A673 (cell line): Measurements from ENCODE around the gene FANCG. TPM values are rescaled to one million over a fixed set of nuclear protein-coding genes. Genes with fewer than 3 reads are reported as not detected.

ENCODE experiments used
- BruUV-seq: library from RNA; stranded (reverse); fragments of 400-500 nt; replicated peaks from 2 replicates; lab custom pipeline; 2021; lab: Mats Ljungman, UMichigan
- CTCF ChIA-PET: fragments of 300-600 bp; sonication (Branson Sonifier 250); formaldehyde crosslinking; loops from one replicate; lab custom pipeline; 2022; ENCODE audit warnings: antibody characterized with exemption; lab: Charles Lee
- POLR2A ChIA-PET: fragments of 300-600 bp; sonication (Branson Sonifier 250); formaldehyde crosslinking; loops from one replicate; lab custom pipeline; 2022; ENCODE audit warnings: antibody characterized with exemption; ENCODE audit not compliant: low non-redundant PET; lab: Charles Lee
- DNase-seq: peaks from one replicate; pipeline ENCODE4 v3.0.0-alpha.2; 2015; ENCODE audit warnings: low spot score
- H3K27ac ChIP-seq: fragments of 200-600 bp; sonication (generic); 2 replicates; pipeline ENCODE4 v1.5.1; 2016; ENCODE audit warnings: mixed run types, low read depth, mild to moderate bottlenecking, mixed read lengths, antibody characterized with exemption, low read length; ENCODE audit not compliant: poor library complexity, severe bottlenecking
- H3K27me3 ChIP-seq: fragments of 200-600 bp; sonication (generic); replicated peaks from 2 replicates; pipeline ENCODE4 v1.6.1; 2017; ENCODE audit warnings: mixed run types, low read depth, mild to moderate bottlenecking, mixed read lengths, antibody characterized with exemption, low read length; ENCODE audit not compliant: insufficient read depth, poor library complexity
- H3K36me3 ChIP-seq: fragments of 200-600 bp; sonication (generic); 2 replicates; pipeline ENCODE4 v1.6.1; 2016; ENCODE audit warnings: mixed run types, mild to moderate bottlenecking, mixed read lengths, antibody characterized with exemption, low read length; ENCODE audit not compliant: insufficient read depth, poor library complexity, severe bottlenecking
- H3K4me1 ChIP-seq: fragments of 200-600 bp; sonication (generic); 2 replicates; pipeline ENCODE4 v1.6.1; 2017; ENCODE audit warnings: mixed run types, mild to moderate bottlenecking, mixed read lengths, antibody characterized with exemption, low read length; ENCODE audit not compliant: insufficient read depth, poor library complexity, severe bottlenecking
- H3K4me3 ChIP-seq: fragments of 200-600 bp; sonication (generic); 2 replicates; pipeline ENCODE4 v1.5.1; 2016; ENCODE audit warnings: low read depth, mixed run types, mild to moderate bottlenecking, mixed read lengths, low read length; ENCODE audit not compliant: poor library complexity, severe bottlenecking
- H3K9me3 ChIP-seq: fragments of 200-600 bp; sonication (generic); 2 replicates; pipeline ENCODE4 v1.6.1; 2016; ENCODE audit warnings: mixed run types, low read depth, mild to moderate bottlenecking, mixed read lengths, antibody characterized with exemption, low read length; ENCODE audit not compliant: poor library complexity, severe bottlenecking
- EZH2 ChIP-seq: fragments of 200-600 bp; sonication (generic); IDR thresholded peaks from 2 replicates; pipeline ENCODE4 v1.6.1; 2017; ENCODE audit warnings: borderline replicate concordance, low read depth, mild to moderate bottlenecking, mixed read lengths, antibody characterized with exemption, low read length; ENCODE audit not compliant: poor library complexity, severe bottlenecking
- intact Hi-C: fragments of 100-400 bp; cut with micrococcal nuclease; formaldehyde crosslinking; loops from one replicate; pipeline ENCODE4 v1.10.0; 2022; ENCODE audit not compliant: unreplicated experiment
- total RNA-seq: library from RNA; stranded (reverse); gene quantifications from 2 replicates; pipeline ENCODE4 v1.2.3, GENCODE V29; 2021
- TF ChIP-seq, protein P1 (sequence below): fragments of 300-800, 200-600 bp; sonication (generic); conservative IDR thresholded peaks from 2 replicates; pipeline ENCODE4 v1.5.1; 2017; ENCODE audit warnings: low read depth, mild to moderate bottlenecking, antibody characterized with exemption, low read length, moderate library complexity, mixed read lengths

The FANCG gene
- total RNA-seq, 1 experiment from 2014 or later: 110 TPM

GRCh38 chr9:35059438-35059837, 20.3 kb downstream of the FANCG start:
- TF ChIP-seq EZH2: no peak
- TF ChIP-seq, protein P1, sequence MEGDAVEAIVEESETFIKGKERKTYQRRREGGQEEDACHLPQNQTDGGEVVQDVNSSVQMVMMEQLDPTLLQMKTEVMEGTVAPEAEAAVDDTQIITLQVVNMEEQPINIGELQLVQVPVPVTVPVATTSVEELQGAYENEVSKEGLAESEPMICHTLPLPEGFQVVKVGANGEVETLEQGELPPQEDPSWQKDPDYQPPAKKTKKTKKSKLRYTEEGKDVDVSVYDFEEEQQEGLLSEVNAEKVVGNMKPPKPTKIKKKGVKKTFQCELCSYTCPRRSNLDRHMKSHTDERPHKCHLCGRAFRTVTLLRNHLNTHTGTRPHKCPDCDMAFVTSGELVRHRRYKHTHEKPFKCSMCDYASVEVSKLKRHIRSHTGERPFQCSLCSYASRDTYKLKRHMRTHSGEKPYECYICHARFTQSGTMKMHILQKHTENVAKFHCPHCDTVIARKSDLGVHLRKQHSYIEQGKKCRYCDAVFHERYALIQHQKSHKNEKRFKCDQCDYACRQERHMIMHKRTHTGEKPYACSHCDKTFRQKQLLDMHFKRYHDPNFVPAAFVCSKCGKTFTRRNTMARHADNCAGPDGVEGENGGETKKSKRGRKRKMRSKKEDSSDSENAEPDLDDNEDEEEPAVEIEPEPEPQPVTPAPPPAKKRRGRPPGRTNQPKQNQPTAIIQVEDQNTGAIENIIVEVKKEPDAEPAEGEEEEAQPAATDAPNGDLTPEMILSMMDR: no peak
- H3K27me3 ChIP-seq: no peaks in the 10 kb centered on the region
- H3K36me3 ChIP-seq: peaks cover 95% of the 10 kb centered on the region
- BruUV-seq: TSS peak; percentile 3
- H3K9me3 ChIP-seq: no peaks in the 10 kb centered on the region
- H3K4me3 ChIP-seq: no peak overlapping the region
- DNase-seq: no peak
- ChIA-PET POLR2A (no interaction called here), CTCF (no interaction called here)
- H3K27ac ChIP-seq: no peak overlapping the region
- intact Hi-C loops: no loop called here
- H3K4me1 ChIP-seq: no peaks in the 10 kb centered on the region

- BruUV-seq: no TSS peak
- Histone ChIP-seq H3K27ac (no peak overlapping the region), H3K9me3 (no peaks in the 10 kb centered on the region), H3K4me1 (no peaks in the 10 kb centered on the region), H3K27me3 (no peaks in the 10 kb centered on the region), H3K4me3 (no peak overlapping the region), H3K36me3 (peaks cover 73% of the 10 kb centered on the region)
- POLR2A ChIA-PET: no interaction called here
- TF ChIP-seq, protein P1: no peak
- no peak for TF ChIP-seq EZH2
- CTCF ChIA-PET: interaction anchor here (0.6 kb wide), 2 partner anchors 14 to 161 kb away, joined by 3 to 10 read pairs; no protein-coding TSS in a partner anchor
- intact Hi-C loops: no loop called here
- no peak for DNase-seq
These were observed 22.5 kb downstream of the FANCG start for GRCh38 chr9:35057271-35057620.

- DNase-seq: no peak
- Histone ChIP-seq H3K4me3 (no peak overlapping the region), H3K9me3 (no peaks in the 10 kb centered on the region), H3K27me3 (no peaks in the 10 kb centered on the region), H3K36me3 (peaks cover 68% of the 10 kb centered on the region), H3K27ac (no peak overlapping the region), H3K4me1 (no peaks in the 10 kb centered on the region)
- intact Hi-C loops: no loop called here
- TSS peak; percentile 49 for BruUV-seq
- TF ChIP-seq EZH2: no peak
- ChIA-PET POLR2A (interaction anchor here (0.6 kb wide), 1 partner anchor 134 kb away, joined by 3 read pairs; no protein-coding TSS in a partner anchor), CTCF (interaction anchor here (0.6 kb wide), 2 partner anchors 15 to 161 kb away, joined by 3 to 10 read pairs; no protein-coding TSS in a partner anchor)
These were observed 23.0 kb downstream of the FANCG start for GRCh38 chr9:35056571-35057270.
